GM18505 (cell line): ENCODE measurements around the gene TGFB3.
"Not testable (repeated sequence)": the region's sequence is repeated elsewhere in the genome, so short reads cannot be mapped to it uniquely, and the experiment has no call there.

Experiments
- ATAC-seq: cut with Tn5 transposase; IDR thresholded peaks from one replicate; pipeline ENCODE4 v1.9.1; 2021; ENCODE audit not compliant: unreplicated experiment
- POLR2A ChIP-seq: IDR thresholded peaks from 4 replicates; pipeline ENCODE4 v1.6.1; 2011; ENCODE audit warnings: borderline replicate concordance; ENCODE audit not compliant: insufficient read depth, insufficient read length; ENCODE audit errors: extremely low read depth

Gene TGFB3

GRCh38 chr14:75960231-75960630, 21.6 kb downstream of the TGFB3 start:
- no peak for ATAC-seq
- TF ChIP-seq POLR2A, result no peak

- TF ChIP-seq POLR2A, result no peak
- no peak for ATAC-seq
Measured at GRCh38 chr14:75959031-75959430, 22.8 kb downstream of the TGFB3 start.

- TF ChIP-seq POLR2A, result no peak
- ATAC-seq, result no peak
Measured at GRCh38 chr14:75952489-75952888, 29.3 kb downstream of the TGFB3 start.

GRCh38 chr14:75946785-75947184, 35.0 kb downstream of the TGFB3 start:
- no peak for ATAC-seq
- no peak for TF ChIP-seq POLR2A

GRCh38 chr14:75944607-75945241, 37.1 kb downstream of the TGFB3 start:
- TF ChIP-seq POLR2A, result no peak
- no peak for ATAC-seq

- TF ChIP-seq POLR2A, result no peak
- ATAC-seq, result no peak
Measured at GRCh38 chr14:75941030-75941429, 40.8 kb downstream of the TGFB3 start.

GRCh38 chr14:75939200-75939599, 42.6 kb downstream of the TGFB3 start:
- TF ChIP-seq POLR2A, result no peak
- ATAC-seq, result no peak

GRCh38 chr14:75934998-75935628, 46.7 kb downstream of the TGFB3 start:
- TF ChIP-seq POLR2A, result no peak

GRCh38 chr14:75933712-75934296, 48.0 kb downstream of the TGFB3 start:
- ATAC-seq, result no peak
- TF ChIP-seq POLR2A, result no peak

More at GRCh38 chr14:75934998-75935628, 46.7 kb downstream of the TGFB3 start:
- no peak for ATAC-seq

- ATAC-seq, result no peak
- no peak for TF ChIP-seq POLR2A
Measured at GRCh38 chr14:75928690-75929181, 53.1 kb downstream of the TGFB3 start.

- TF ChIP-seq POLR2A, result no peak
- ATAC-seq, result no peak
Measured at GRCh38 chr14:75927564-75928087, 54.2 kb downstream of the TGFB3 start.

GRCh38 chr14:75926431-75927115, 55.2 kb downstream of the TGFB3 start:
- no peak for TF ChIP-seq POLR2A
- ATAC-seq, result no peak

GRCh38 chr14:75925141-75925840, 56.5 kb downstream of the TGFB3 start:
- ATAC-seq, result not testable (repeated sequence)

- ATAC-seq, result not testable (repeated sequence)
Measured at GRCh38 chr14:75920421-75920820, 61.4 kb downstream of the TGFB3 start.
